ENCODE results near the gene DIRAS1.

Gene DIRAS1

GRCh38 chr19:2720777-2721569 is at the start of gene DIRAS1:
DIRAS1 (minus strand) TSS chr19:2721372; CDS start chr19:2717806, 3,566 bp downstream.
- CTCF ChIA-PET = no interaction called here
- no peak for DNase-seq (ENCODE audit: low spot score)
- POLR2A ChIA-PET (ENCODE audit: low non-redundant PET) = interaction anchor here (0.5 kb wide), 1 partner anchor 19 kb away, joined by 4 read pairs; the partner anchor contains the start of gene SLC39A3
- no peak for TF ChIP-seq CTCF (conservative IDR thresholded peaks at IDR 0.05; ENCODE audit: low read depth)
- H3K27ac ChIP-seq = no peak within 1 kb of the TSS

GRCh38 chr19:2770055-2771013 is 49.2 kb upstream of the DIRAS1 start:
- CTCF ChIA-PET = interaction anchor here (0.7 kb wide), 2 partner anchors 51 to 122 kb away, joined by 3 read pairs; no protein-coding TSS in a partner anchor
- TF ChIP-seq CTCF (conservative IDR thresholded peaks at IDR 0.05; ENCODE audit: low read depth) = no peak
- no peak overlapping the region for H3K27ac ChIP-seq
- POLR2A ChIA-PET (ENCODE audit: low non-redundant PET) = no interaction called here
- DNase-seq (ENCODE audit: low spot score) = no peak

GRCh38 chr19:2769218-2769617 is 48.0 kb upstream of the DIRAS1 start:
- DNase-seq (ENCODE audit: low spot score) = no peak
- no peak for TF ChIP-seq CTCF (conservative IDR thresholded peaks at IDR 0.05; ENCODE audit: low read depth)
- POLR2A ChIA-PET (ENCODE audit: low non-redundant PET) = no interaction called here
- H3K27ac ChIP-seq = no peak overlapping the region
- CTCF ChIA-PET = interaction anchor here (0.6 kb wide), 1 partner anchor 150 kb away, joined by 3 read pairs; no protein-coding TSS in a partner anchor

GRCh38 chr19:2768365-2769132 is 47.4 kb upstream of the DIRAS1 start:
- DNase-seq (ENCODE audit: low spot score) = no peak
- CTCF ChIA-PET = interaction anchor here (1.0 kb wide), 1 partner anchor 16 kb away, joined by 3 read pairs; no protein-coding TSS in a partner anchor
- H3K27ac ChIP-seq = no peak overlapping the region
- POLR2A ChIA-PET (ENCODE audit: low non-redundant PET) = no interaction called here
- TF ChIP-seq CTCF (conservative IDR thresholded peaks at IDR 0.05; ENCODE audit: low read depth) = no peak

GRCh38 chr19:2767688-2768087 is 46.5 kb upstream of the DIRAS1 start:
- POLR2A ChIA-PET (ENCODE audit: low non-redundant PET) = no interaction called here
- CTCF ChIA-PET = no interaction called here
- no peak overlapping the region for H3K27ac ChIP-seq
- no peak for DNase-seq (ENCODE audit: low spot score)
- TF ChIP-seq CTCF (conservative IDR thresholded peaks at IDR 0.05; ENCODE audit: low read depth) = no peak

Data from RWPE1 (cell line).